ENCODE results near the gene ZMYM4. TPM values are rescaled to one million over a fixed set of nuclear protein-coding genes. Genes with fewer than 3 reads are reported as not detected.

The ZMYM4 gene
- total RNA-seq, 2 experiments from 2014 or later, result 21.1 to 54.3 TPM

DNA sequence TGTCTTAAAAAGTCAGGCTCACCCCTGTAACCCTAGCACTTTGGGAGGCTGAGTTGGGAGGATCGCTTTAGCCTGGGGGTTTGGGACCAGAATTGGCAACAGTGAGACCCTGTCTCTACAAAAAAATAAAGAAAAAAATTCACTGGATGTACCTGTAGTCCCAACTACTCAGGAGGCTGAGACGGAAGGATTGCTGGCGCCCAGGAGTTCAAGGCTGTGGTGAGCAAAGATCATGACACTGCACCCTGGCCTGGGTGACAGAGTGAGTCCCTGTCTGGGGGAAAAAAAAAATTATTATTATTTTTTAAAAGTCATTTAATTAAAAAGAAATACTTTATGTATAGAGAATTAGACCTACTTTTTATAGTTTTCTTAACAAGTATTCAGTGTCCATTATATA is 47.1 kb downstream of the ZMYM4 start:
- no peaks in the 10 kb centered on the region; the same call in 1 of the 2 replicates for H3K79me2 ChIP-seq (ENCODE audit: insufficient read depth, low read depth, low read length)
- CTCF ChIA-PET (ENCODE audit: unreplicated experiment), result no interaction called here
- no peak for DNase-seq (ENCODE audit: low spot score)
- H4K20me1 ChIP-seq (ENCODE audit: insufficient read depth, low read length), result no peaks in the 10 kb centered on the region
- no peak overlapping the region for H3K27ac ChIP-seq (ENCODE audit: low read depth, low read length, poor library complexity, severe bottlenecking)
- H3K9me2 ChIP-seq (ENCODE audit: insufficient read depth, low read length), result no peaks in the 10 kb centered on the region
- BruUV-seq (replicated peaks), result no TSS peak
- peaks cover 12% of the 10 kb centered on the region for H3K36me3 ChIP-seq (ENCODE audit: insufficient read depth, low read length)
- no peaks in the 10 kb centered on the region for H3K4me1 ChIP-seq (ENCODE audit: insufficient read depth, low read length, poor library complexity, severe bottlenecking)
- no peak for TF ChIP-seq EZH2phosphoT487 (IDR thresholded peaks at IDR 0.05; ENCODE audit: borderline replicate concordance, low read depth, low read length)
- TF ChIP-seq, protein P1, sequence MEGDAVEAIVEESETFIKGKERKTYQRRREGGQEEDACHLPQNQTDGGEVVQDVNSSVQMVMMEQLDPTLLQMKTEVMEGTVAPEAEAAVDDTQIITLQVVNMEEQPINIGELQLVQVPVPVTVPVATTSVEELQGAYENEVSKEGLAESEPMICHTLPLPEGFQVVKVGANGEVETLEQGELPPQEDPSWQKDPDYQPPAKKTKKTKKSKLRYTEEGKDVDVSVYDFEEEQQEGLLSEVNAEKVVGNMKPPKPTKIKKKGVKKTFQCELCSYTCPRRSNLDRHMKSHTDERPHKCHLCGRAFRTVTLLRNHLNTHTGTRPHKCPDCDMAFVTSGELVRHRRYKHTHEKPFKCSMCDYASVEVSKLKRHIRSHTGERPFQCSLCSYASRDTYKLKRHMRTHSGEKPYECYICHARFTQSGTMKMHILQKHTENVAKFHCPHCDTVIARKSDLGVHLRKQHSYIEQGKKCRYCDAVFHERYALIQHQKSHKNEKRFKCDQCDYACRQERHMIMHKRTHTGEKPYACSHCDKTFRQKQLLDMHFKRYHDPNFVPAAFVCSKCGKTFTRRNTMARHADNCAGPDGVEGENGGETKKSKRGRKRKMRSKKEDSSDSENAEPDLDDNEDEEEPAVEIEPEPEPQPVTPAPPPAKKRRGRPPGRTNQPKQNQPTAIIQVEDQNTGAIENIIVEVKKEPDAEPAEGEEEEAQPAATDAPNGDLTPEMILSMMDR (conservative IDR thresholded peaks at IDR 0.05; ENCODE audit: low read length), result no peak
- no peak overlapping the region for H2AFZ ChIP-seq (ENCODE audit: low read length)
- H3K9me3 ChIP-seq (ENCODE audit: low read length), result no peaks in the 10 kb centered on the region
- intact Hi-C loops (cut with micrococcal nuclease; ENCODE audit: unreplicated experiment), result no loop called here
- no peak overlapping the region for H3K4me2 ChIP-seq (ENCODE audit: low read length)
- H3K4me3 ChIP-seq (ENCODE audit: low read depth, low read length, poor library complexity, severe bottlenecking), result no peak overlapping the region
- POLR2A ChIA-PET, result interaction anchor here (0.6 kb wide), 3 partner anchors 122 to 248 kb away, joined by 3 read pairs; no protein-coding TSS in a partner anchor

DNA sequence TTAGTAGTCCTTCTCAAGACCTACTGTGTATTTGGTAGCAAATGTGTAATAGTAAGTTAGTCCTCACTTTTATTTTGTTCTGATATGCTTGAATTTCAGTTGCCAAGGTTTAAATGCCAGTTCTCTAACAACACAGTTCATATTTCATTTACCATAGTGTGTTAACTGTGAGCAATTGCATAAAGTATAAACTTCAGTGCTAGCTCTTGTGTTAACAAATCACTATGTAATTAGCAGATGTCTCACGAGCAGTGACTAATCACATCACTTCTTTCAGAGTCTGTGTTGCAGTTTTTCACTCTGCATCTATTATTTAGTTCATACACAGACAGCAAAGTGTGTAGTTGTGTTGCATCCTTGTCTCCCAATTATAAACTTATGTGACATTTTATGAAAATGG is 47.8 kb downstream of the ZMYM4 start:
- Histone ChIP-seq H3K9me3 (ENCODE audit: low read length) (no peaks in the 10 kb centered on the region), H2AFZ (ENCODE audit: low read length) (no peak overlapping the region), H3K27ac (ENCODE audit: low read depth, low read length, poor library complexity, severe bottlenecking) (no peak overlapping the region), H3K79me2 (ENCODE audit: insufficient read depth, low read depth, low read length) (no peaks in the 10 kb centered on the region; the same call in 1 of the 2 replicates), H3K4me3 (ENCODE audit: low read depth, low read length, poor library complexity, severe bottlenecking) (no peak overlapping the region), H3K4me1 (ENCODE audit: insufficient read depth, low read length, poor library complexity, severe bottlenecking) (no peaks in the 10 kb centered on the region), H4K20me1 (ENCODE audit: insufficient read depth, low read length) (no peaks in the 10 kb centered on the region), H3K4me2 (ENCODE audit: low read length) (no peak overlapping the region), H3K36me3 (ENCODE audit: insufficient read depth, low read length) (peaks cover 6% of the 10 kb centered on the region), H3K9me2 (ENCODE audit: insufficient read depth, low read length) (no peaks in the 10 kb centered on the region)
- no peak for TF ChIP-seq EZH2phosphoT487 (IDR thresholded peaks at IDR 0.05; ENCODE audit: borderline replicate concordance, low read depth, low read length)
- TF ChIP-seq, protein P1 (conservative IDR thresholded peaks at IDR 0.05; ENCODE audit: low read length), result no peak
- POLR2A ChIA-PET, result interaction anchor here (0.6 to 0.7 kb wide), 4 partner anchors 48 to 816 kb away, joined by 3 to 6 read pairs (median 3); no protein-coding TSS in a partner anchor
- no peak for DNase-seq (ENCODE audit: low spot score)
- intact Hi-C loops (cut with micrococcal nuclease; ENCODE audit: unreplicated experiment), result no loop called here
- CTCF ChIA-PET (ENCODE audit: unreplicated experiment), result no interaction called here
- BruUV-seq (replicated peaks), result no TSS peak

DNA sequence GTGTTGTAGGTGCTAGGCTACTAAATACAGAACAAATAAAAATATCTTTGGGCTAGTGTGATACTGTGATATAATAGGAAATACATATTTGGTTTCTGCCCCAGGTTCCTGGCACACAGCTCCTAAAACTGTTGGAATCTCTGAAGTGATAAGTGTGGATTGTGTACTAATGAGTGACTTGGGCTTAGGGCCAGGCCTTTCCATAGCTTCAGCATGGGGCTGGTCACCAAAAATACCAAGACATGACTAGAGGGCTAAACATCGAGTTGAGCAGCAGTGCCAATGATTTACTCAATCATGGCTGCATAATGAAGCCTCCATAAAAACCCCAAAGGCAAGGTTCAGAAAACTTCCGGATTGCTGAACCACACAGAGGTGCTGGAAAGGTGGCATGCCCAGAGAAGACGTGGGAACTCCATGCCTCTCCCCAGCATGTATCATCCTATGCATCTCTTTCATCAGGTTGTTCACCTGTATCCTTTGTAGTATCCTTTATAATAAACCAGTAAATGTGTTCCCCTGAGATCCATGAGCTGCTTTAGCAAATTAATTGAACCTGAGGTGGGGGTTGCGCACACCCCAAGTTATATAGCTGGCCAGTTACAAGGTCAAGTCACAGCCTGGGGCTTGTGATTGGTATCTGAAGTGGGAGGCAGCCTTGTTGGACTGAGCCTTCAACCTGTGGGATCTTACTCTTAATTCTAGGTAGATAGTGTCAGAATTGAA is 51.6 kb downstream of the ZMYM4 start:
- Histone ChIP-seq H3K79me2 (ENCODE audit: insufficient read depth, low read depth, low read length) (no peaks in the 10 kb centered on the region; the same call in 1 of the 2 replicates), H3K9me2 (ENCODE audit: insufficient read depth, low read length) (no peaks in the 10 kb centered on the region), H3K36me3 (ENCODE audit: insufficient read depth, low read length) (peaks cover 4% of the 10 kb centered on the region; the same call in 1 of the 2 replicates), H2AFZ (ENCODE audit: low read length) (no peak overlapping the region), H3K4me3 (ENCODE audit: low read depth, low read length, poor library complexity, severe bottlenecking) (no peak overlapping the region), H3K9me3 (ENCODE audit: low read length) (no peaks in the 10 kb centered on the region), H3K4me2 (ENCODE audit: low read length) (no peak overlapping the region), H3K27ac (ENCODE audit: low read depth, low read length, poor library complexity, severe bottlenecking) (no peak overlapping the region), H3K4me1 (ENCODE audit: insufficient read depth, low read length, poor library complexity, severe bottlenecking) (no peaks in the 10 kb centered on the region), H4K20me1 (ENCODE audit: insufficient read depth, low read length) (0 out of 2 replicates have a peak, but pooled peaks cover 2% of the 10 kb centered on the region)
- TF ChIP-seq, protein P1 (conservative IDR thresholded peaks at IDR 0.05; ENCODE audit: low read length), result no peak
- TF ChIP-seq EZH2phosphoT487 (IDR thresholded peaks at IDR 0.05; ENCODE audit: borderline replicate concordance, low read depth, low read length), result no peak
- intact Hi-C loops (cut with micrococcal nuclease; ENCODE audit: unreplicated experiment), result loop anchor here (10.0 kb wide), 1 partner anchor 95 kb away; no protein-coding TSS in a partner anchor
- DNase-seq (ENCODE audit: low spot score), result no peak
- ChIA-PET POLR2A (no interaction called here), CTCF (ENCODE audit: unreplicated experiment) (no interaction called here)
- no TSS peak for BruUV-seq (replicated peaks)

Data from OCI-LY7 (cell line).